Mucosa of stomach (tissue), 1 donor: ENCODE measurements around the gene RHBG.

ENCODE experiments used
- H3K27me3 ChIP-seq: one replicate; pipeline ENCODE4 v1.7.0; 2013; ENCODE audit warnings: mild to moderate bottlenecking, low read length; ENCODE audit not compliant: control insufficient read depth, insufficient read depth
- H3K36me3 ChIP-seq: one replicate; pipeline ENCODE4 v1.7.0; 2013; ENCODE audit warnings: low read length; ENCODE audit not compliant: control insufficient read depth, insufficient read depth
- H3K4me1 ChIP-seq: one replicate; pipeline ENCODE4 v1.7.0; 2013; ENCODE audit warnings: mild to moderate bottlenecking, low read length; ENCODE audit not compliant: control insufficient read depth, insufficient read depth
- H3K4me3 ChIP-seq: one replicate; pipeline ENCODE4 v1.7.0; 2013; ENCODE audit warnings: low read length
- H3K9ac ChIP-seq: one replicate; pipeline ENCODE4 v1.7.0; 2013; ENCODE audit warnings: mild to moderate bottlenecking, low read length, moderate library complexity
- H3K9me3 ChIP-seq: one replicate; pipeline ENCODE4 v1.7.0; 2013; ENCODE audit warnings: mild to moderate bottlenecking, low read length, moderate library complexity; ENCODE audit not compliant: control insufficient read depth
- donor health status: Pancreatic carcinoma.

RHBG gene

DNA sequence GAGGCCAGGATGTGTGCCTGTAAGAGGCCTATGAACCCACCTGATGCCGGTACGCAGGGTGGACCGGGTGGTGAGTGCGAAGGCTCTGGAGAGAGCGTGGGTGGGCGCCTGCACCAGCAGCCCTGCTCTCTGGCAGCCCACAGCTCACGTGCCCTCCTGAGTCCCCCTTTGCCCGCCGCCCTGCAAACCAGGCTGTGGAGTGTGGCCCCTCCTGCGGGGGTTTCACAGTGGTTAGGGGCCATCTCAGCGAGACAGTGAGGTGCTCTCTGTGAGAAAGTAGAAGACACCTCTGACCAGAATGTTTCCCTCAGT, 22.3 kb downstream of the RHBG start:
- no peak overlapping the region for H3K4me3 ChIP-seq
- H3K4me1 ChIP-seq, result no peaks in the 10 kb centered on the region
- no peaks in the 10 kb centered on the region for H3K9me3 ChIP-seq
- H3K36me3 ChIP-seq, result no peaks in the 10 kb centered on the region
- no peak overlapping the region for H3K9ac ChIP-seq
- peaks cover 55% of the 10 kb centered on the region for H3K27me3 ChIP-seq

DNA sequence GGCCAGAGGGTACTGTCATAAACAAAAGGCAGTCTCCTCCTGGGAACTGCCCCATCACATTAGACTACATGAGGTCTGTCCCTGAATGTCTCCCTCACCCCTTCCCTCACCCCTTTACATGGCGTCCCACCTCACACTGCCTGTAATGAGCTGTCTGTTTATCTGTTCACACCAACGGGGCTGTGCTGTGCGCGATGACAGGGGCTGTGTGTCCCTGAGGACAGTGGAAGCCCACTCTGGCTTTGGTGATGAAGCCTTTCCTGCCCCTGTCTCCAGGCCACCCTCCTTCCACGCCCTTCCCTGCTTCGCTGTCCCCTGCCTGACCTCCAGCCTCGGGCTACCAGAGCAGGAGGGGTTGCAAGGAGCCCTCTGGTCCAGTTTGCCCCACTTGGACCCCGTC, 22.7 kb downstream of the RHBG start:
- Histone ChIP-seq H3K4me3 (no peak overlapping the region), H3K4me1 (no peaks in the 10 kb centered on the region), H3K9ac (no peak overlapping the region), H3K36me3 (no peaks in the 10 kb centered on the region), H3K27me3 (peaks cover 51% of the 10 kb centered on the region), H3K9me3 (no peaks in the 10 kb centered on the region)

DNA sequence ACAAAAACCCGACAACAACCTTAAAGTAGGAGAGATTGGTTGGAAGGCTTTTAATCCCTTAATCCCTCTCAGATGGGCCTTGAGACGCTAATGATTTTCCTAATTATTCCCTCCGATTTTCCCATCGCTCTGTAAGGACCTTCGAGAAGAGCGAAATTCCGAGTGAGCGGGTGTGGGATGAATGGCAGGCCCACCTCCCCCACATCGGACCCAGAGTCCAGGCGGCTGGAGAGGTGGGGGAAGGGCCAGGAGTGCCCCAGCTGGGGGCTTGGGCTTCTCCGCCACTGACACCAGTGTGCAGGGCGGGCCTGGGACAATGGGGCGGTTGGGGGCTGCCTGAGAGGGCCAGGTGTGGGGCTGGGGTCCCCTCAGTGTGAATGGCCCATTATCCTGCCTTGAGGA, 23.4 kb downstream of the RHBG start:
- Histone ChIP-seq H3K9ac (no peak overlapping the region), H3K4me3 (no peak overlapping the region), H3K27me3 (peaks cover 43% of the 10 kb centered on the region)

DNA sequence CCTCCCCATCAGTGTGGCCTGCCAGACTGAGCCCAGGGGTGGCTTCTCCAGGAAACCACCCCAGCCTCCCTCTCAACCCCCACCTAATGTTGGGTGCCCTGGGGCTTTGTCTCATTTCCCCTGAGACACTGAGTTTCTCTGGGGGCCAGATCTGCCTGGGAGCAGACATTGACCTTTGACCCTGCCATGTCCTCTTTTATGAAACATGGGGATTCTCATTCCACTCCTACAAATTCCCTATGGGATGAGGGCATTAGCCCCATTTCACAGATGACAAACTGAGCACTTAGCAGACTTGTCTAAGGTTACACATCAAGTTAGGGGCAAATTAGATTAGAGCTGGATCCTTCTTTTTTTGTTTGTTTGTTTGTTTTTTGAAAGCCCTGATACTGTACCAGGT, 24.1 kb downstream of the RHBG start:
- Histone ChIP-seq H3K4me3 (no peak overlapping the region), H3K36me3 (no peaks in the 10 kb centered on the region), H3K4me1 (no peaks in the 10 kb centered on the region), H3K27me3 (peaks cover 37% of the 10 kb centered on the region), H3K9ac (no peak overlapping the region), H3K9me3 (no peaks in the 10 kb centered on the region)

More for the DNA sequence above, 23.4 kb downstream of the RHBG start:
- Histone ChIP-seq H3K4me1 (no peaks in the 10 kb centered on the region), H3K9me3 (no peaks in the 10 kb centered on the region), H3K36me3 (no peaks in the 10 kb centered on the region)

DNA sequence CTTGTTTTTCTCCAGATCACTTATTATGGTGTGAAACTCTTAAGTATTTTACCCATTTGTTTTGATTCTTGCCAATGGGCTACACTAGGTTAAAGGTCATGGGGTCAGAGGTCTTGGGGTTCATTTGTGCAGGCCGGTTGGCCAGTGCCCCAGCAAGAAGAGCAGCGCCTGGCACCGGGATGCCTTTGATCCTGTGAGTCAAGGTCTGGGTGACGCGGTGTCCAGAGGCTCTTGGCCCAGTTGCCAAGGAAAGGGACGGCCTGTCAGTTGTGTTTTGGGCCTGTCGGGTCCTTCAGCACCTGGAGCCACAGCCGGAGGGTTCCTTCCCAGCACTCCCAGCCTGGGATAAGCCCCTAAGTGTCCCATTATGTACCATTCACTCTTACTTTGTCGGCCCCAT, 25.1 kb downstream of the RHBG start:
- no peak overlapping the region for H3K9ac ChIP-seq
- peaks cover 29% of the 10 kb centered on the region for H3K27me3 ChIP-seq
- no peak overlapping the region for H3K4me3 ChIP-seq
- H3K4me1 ChIP-seq, result no peaks in the 10 kb centered on the region
- no peaks in the 10 kb centered on the region for H3K36me3 ChIP-seq
- no peaks in the 10 kb centered on the region for H3K9me3 ChIP-seq

DNA sequence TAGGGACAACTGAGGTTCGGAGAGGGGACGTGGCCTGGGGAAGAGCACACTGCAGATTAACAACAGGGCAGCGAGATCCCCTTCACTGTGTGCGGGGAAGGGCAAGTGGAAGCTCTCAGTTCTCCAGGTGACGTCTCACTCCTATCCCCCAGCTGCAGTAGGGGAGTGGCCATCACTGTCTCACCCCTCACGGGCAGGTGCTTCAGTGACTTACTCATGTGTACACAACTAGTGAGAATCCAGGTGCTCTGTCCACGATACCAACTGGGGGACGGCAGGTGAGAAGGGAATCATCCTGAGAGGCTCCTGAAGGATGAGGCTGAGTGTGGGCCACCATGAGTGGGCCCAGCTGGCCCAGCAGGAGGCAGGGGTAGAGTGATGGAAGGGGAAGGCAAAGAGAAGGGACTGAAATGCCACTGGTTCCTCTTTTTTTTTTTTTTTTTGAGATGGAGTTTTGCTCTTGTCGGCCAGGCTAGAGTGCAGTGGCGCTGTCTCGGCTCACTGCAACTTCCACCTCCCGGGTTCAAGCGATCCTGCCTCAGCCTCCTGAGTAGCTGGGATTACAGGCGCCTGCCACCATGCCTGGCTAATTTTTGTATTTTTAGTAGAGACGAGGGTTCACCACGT, 25.9 kb downstream of the RHBG start:
- no peaks in the 10 kb centered on the region for H3K36me3 ChIP-seq
- H3K4me3 ChIP-seq, result no peak overlapping the region
- H3K9me3 ChIP-seq, result no peaks in the 10 kb centered on the region
- H3K9ac ChIP-seq, result no peak overlapping the region
- peaks cover 20% of the 10 kb centered on the region for H3K27me3 ChIP-seq
- H3K4me1 ChIP-seq, result no peaks in the 10 kb centered on the region

DNA sequence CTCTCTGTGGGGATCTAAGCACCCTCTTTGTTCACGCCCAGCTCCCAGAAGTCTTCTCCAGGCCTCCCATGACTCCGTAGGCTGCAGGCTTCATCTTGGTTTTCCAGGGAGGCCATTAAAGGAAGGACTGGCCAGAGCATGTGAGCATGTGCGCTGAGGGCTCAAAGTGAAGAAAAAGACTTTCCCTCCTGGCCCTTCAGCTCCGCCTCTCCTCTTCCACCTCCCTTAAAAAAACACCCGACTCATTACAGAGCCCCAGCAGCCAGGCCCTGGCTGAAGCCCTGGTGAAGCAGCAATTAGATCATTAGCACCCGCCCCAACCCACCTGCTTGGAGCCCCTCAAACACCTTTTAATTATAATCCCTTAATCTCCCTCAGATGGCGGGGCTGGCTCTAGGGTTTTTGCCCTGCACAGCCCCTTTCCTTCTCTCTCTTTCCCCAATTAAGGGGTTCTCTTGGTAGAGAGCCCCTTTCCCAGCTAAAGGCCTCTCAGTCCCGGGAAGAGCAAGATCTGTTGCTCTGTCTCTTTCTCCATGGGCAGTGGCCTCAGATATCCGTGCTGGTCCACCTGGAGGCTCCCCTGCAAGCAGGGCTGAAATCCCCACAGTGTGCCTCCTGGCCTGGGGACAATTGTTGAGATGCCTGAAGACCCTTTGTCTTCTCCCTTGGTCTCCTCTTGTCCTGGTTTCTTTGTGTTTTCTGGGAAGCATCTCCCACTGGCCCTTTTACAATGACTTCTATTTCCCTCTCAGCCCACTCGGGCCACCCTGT, 30.5 kb downstream of the RHBG start:
- H3K4me3 ChIP-seq, result no peak overlapping the region
- peaks cover 20% of the 10 kb centered on the region for H3K27me3 ChIP-seq
- no peaks in the 10 kb centered on the region for H3K4me1 ChIP-seq
- H3K9me3 ChIP-seq, result no peaks in the 10 kb centered on the region
- H3K36me3 ChIP-seq, result no peaks in the 10 kb centered on the region
- no peak overlapping the region for H3K9ac ChIP-seq

DNA sequence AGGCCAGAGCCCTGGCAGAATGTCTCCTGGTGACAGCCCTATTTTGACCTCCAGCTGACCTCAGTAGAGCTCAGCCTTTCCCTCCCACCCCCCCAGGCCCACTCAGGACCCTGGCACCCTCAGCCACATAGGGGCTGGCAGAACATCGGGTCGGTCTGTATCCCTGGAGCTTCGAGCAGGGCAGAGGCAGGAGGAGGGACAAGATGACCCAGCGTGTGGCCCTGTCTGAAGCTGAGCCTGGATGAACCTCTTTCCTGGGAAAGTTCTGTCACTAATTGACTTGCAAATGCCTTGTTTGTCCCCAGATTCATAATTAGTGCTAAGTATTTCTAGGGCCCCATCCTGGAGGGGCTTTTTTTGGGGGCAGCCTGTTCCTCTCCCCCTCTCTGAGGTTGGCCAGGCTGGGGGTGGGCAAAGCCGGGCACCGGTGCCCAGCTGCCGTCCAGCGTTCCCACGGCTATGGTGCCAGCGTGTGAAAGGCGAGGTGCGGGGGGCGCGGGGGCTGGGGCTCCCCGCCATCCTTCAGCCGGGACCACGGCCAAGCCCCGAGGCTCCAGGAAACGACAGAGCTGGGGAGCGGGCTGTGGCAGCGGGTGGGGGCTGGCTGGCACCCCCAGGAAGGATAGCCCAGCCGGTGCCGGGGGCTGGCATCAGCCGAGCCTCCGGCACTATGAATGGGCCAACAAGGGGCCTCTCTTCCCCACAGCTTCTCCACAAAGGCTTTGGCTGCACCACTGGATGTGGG, 31.4 kb downstream of the RHBG start:
- Histone ChIP-seq H3K4me3 (no peak overlapping the region), H3K9ac (no peak overlapping the region), H3K4me1 (no peaks in the 10 kb centered on the region), H3K27me3 (peaks cover 23% of the 10 kb centered on the region), H3K9me3 (no peaks in the 10 kb centered on the region), H3K36me3 (no peaks in the 10 kb centered on the region)

DNA sequence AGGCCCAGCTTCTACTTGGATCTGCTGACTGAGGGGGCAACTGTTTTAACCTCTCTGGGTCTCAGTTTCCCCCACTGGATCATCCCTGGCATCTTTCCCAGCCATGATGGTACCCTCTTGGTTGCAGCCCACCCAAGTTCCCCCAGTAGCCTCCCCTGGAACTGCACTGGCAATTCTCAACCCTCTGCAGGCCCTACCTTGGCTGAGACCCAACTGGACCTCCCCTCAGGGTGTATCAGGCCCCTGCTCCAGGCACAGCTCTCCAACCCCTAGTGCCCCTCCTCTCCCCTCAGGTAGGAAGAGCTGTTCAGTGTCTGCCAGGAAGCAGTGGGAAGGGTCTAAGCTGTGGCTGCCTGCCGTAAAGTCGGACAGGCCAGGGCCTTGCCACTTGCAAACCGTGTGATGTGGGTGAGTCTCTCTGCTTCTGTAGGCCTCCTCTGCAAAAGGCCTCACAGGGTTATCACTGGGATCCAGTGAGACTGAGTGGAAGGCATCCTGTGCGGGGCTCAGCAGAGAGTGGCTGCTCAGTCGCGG, 32.1 kb downstream of the RHBG start:
- Histone ChIP-seq H3K4me1 (no peaks in the 10 kb centered on the region), H3K9me3 (no peaks in the 10 kb centered on the region), H3K4me3 (no peak overlapping the region), H3K36me3 (no peaks in the 10 kb centered on the region), H3K27me3 (peaks cover 30% of the 10 kb centered on the region), H3K9ac (no peak overlapping the region)

DNA sequence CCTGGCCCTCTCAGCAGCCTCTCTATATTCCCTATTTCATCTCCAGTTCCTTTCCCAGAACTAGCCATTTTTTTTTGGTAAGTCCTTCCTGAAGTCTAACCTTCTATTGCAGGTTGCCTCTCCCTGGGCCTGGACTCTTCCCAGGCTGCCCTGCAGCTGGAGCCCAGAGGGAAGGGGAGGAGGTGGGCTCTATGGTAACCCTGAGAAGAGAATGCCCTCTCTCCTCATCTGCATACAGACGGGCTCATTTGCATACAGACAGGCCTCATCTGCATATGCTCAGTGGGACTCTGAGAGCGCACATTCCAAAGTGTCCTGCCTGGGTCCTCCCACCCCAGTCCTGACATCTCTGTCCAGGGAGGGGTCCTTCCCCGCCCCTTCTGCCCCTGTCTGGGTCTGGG, 32.7 kb downstream of the RHBG start:
- H3K9me3 ChIP-seq, result no peaks in the 10 kb centered on the region
- H3K27me3 ChIP-seq, result peaks cover 33% of the 10 kb centered on the region
- H3K4me3 ChIP-seq, result no peak overlapping the region
- H3K4me1 ChIP-seq, result no peaks in the 10 kb centered on the region
- no peaks in the 10 kb centered on the region for H3K36me3 ChIP-seq
- no peak overlapping the region for H3K9ac ChIP-seq

DNA sequence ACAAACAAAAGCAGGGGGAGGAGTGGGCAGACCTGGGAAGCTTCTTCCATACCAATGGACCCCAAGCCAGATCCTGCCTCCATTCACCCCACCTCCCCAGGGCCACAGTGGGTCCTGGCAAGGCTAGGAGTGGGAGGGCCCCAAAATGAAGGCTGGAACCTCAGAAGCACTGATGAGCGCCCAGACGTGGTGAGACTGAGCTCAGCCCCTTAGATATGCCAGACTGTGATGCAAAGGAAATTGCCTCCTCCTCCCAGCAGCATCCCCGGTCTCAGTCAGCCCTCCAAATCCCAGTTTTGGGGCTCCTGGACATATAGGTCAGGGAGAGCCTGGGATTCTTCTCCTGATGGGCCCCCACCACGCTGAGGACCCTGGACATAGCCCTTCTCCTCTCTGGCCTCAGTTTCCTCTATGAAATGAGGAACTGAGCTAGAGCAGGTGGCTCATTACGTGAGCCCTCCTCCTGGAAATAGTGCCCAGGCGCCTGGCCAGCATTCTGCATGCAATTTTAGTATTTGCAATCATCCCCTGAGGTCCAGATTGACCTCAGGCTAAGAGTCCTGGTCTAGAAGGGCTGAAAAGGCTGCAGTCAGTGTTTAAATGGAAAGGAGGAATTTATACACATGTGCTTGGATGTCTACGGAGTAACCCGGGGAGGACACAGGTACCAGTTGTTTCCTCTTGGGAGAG, 33.5 kb downstream of the RHBG start:
- Histone ChIP-seq H3K27me3 (peaks cover 41% of the 10 kb centered on the region), H3K4me1 (no peaks in the 10 kb centered on the region), H3K9ac (no peak overlapping the region), H3K4me3 (no peak overlapping the region), H3K9me3 (no peaks in the 10 kb centered on the region), H3K36me3 (no peaks in the 10 kb centered on the region)

DNA sequence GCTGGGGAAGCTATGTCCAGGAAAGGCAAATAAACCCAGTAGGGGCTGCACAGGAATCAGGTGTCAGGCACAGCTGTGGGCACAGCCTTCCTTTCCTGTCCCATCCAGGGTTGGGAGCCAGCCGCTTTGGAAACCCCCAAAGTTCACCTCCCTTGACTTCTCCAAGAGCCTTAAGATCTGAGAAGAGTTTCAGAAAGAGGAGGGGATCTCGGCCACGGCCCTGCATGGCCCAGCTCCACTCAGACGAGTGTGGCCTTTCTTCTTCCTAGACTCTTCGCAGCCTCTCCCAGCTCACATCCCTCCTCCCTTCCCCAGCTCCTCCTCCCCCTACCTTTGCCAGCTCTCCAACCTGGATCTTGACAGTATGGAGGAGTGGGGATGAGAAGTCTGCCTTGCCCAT, 36.7 kb downstream of the RHBG start:
- H3K4me3 ChIP-seq, result no peak overlapping the region
- H3K27me3 ChIP-seq, result peaks cover 62% of the 10 kb centered on the region
- no peak overlapping the region for H3K9ac ChIP-seq
- no peaks in the 10 kb centered on the region for H3K9me3 ChIP-seq
- no peaks in the 10 kb centered on the region for H3K36me3 ChIP-seq
- no peaks in the 10 kb centered on the region for H3K4me1 ChIP-seq
